Heart right ventricle (tissue), 16 donors: ENCODE data around the gene GRM2. TPM values are rescaled to one million over a fixed set of nuclear protein-coding genes. Genes with fewer than 3 reads are reported as not detected.
"Not testable (repeated sequence)": the region's sequence is repeated elsewhere in the genome, so short reads cannot be mapped to it uniquely, and the experiment has no call there.

Experiments
- ATAC-seq, 8 donors: fragments of 200-7000 bp; cut with Tn5 transposase; one replicate each; pipeline ENCODE4 v1.9.1; 2020; ENCODE audit warnings: mild to moderate bottlenecking in 8 of 8, moderate library complexity in 8 of 8, moderate number of reproducible peaks in 1 of 8
- DNase-seq, 2 donors: peaks; one replicate each; pipeline ENCODE4 v3.0.0-alpha.2; 2020
- H3K27ac ChIP-seq, 10 donors: fragments of 200-600 bp; sonication (generic) in 2 of 10; one replicate each; pipeline versions ENCODE4 v1.5.0 to v1.8.0; 2020 to 2022; ENCODE audit warnings: mild to moderate bottlenecking in 3 of 10
- H3K27me3 ChIP-seq, 7 donors: fragments of 200-600 bp; one replicate each; pipeline ENCODE4 v1.8.0; 2021 to 2022; ENCODE audit warnings: mild to moderate bottlenecking in 2 of 7
- H3K36me3 ChIP-seq, 9 donors: fragments of 200-600 bp; sonication (generic) in 1 of 9; one replicate each; pipeline versions ENCODE4 v1.5.0 to v1.8.0; 2020 to 2022; ENCODE audit warnings: mild to moderate bottlenecking in 2 of 9
- H3K4me1 ChIP-seq, 9 donors: fragments of 200-600 bp; sonication (generic) in 1 of 9; one replicate each; pipeline versions ENCODE4 v1.5.0 to v1.8.0; 2020 to 2022; ENCODE audit warnings: mild to moderate bottlenecking in 4 of 9
- H3K4me3 ChIP-seq, 10 donors: fragments of 200-600 bp; sonication (generic) in 2 of 10; one replicate each; pipeline versions ENCODE4 v1.5.0 to v1.8.0; 2020 to 2022; ENCODE audit warnings: mild to moderate bottlenecking in 7 of 10, moderate library complexity in 2 of 10
- H3K9me3 ChIP-seq, 11 donors: fragments of 200-600 bp in 10 of 11; sonication (generic) in 2 of 11; one replicate each; pipeline versions ENCODE4 v1.5.0 to v1.8.0; 2013 to 2022; ENCODE audit warnings: mild to moderate bottlenecking in 2 of 11, control low read depth in 1 of 11, moderate library complexity in 1 of 11
- WGBS, 2 donors: extraction: QIAGEN DNeasy Blood & Tissue Kit; methylation state at CpG; one replicate each; pipeline ENCODE4 v1.1.7; 2013; ENCODE audit warnings: inconsistent platforms in 1 of 2; 5-methylcytosine and 5-hydroxymethylcytosine counted together
- intact Hi-C, 10 donors: fragments of 100-400 bp; cut with DNase I; formaldehyde crosslinking; loops; one replicate each; pipeline versions ENCODE4 v1.11.1 to v1.14.2; 2022
- polyA plus RNA-seq, 2 donors: library from polyadenylated mRNA; stranded (reverse); fragments of 200-250 nt; gene quantifications; one replicate each; pipeline ENCODE4 v1.2.3, GENCODE V29; 2013
- total RNA-seq, 10 donors: library from RNA; stranded (reverse); fragmentation: NEBNext Ultra II Directional in 3 of 10; extraction: Animal tissue kit (Norgen Biotek cat#: 25700) in 3 of 10; gene quantifications; one replicate each; pipeline versions ENCODE4 v1.2.1 to v1.2.4, GENCODE V29; 2021 to 2023
- TF ChIP-seq, protein P1 (sequence below), 9 donors: fragments of 200-600 bp; sonication (generic) in 2 of 9; IDR thresholded peaks; one replicate each; pipeline versions ENCODE4 v1.5.0 to v1.8.0; 2021 to 2022; ENCODE audit warnings: antibody characterized with exemption in 9 of 9, mild to moderate bottlenecking in 5 of 9, moderate library complexity in 1 of 9
- donor health status: Arrhythmogenic right ventricular cardiomyopathy.
- donor health status: ischemic (EF 13 %, LVEDD 7.1; RV severe dilation, severe dysfunction).
- donor health status: healthy with polysubstance abuse.
- donor health status: DM: no; HTN: yes; CAD: no.
- donor health status: DM: no; HTN: no; CAD: no.
- donor health status: ischemic (EF 25% LVEDD 6.9; RV normal size, moderate dysfunction).
- donor health status: ischemic (EF 25% LVEDD 5.7; RV mildly dilated, moderate dysfunction).
- donor health status: healthy.
- donor health status: DM: yes; HTN: yes; CAD: no.
- donor health status: Ischemic cardiomyopathy.
- donor health status: ischemic (EF 35%, LVEDD 5.7; RV mildly dilated, moderate dysfunction).
- donor health status: nonischemic (EF 11% LVEDD 7.7; RV severe dilation, severe dysfunction).
- donor health status: DM: yes; HTN: yes; CAD: no.
- donor health status: PGD.
- donor health status: ischemic (EF 29% LVEDD 5.4; RV normal size, mild dysfunction).
- donor health status: nonischemic (EF 23%, LVEDD 6.1; RV moderate dilation, normal function).

GRM2 gene
- total and polyA plus RNA-seq, 12 donors = 0.04 to 0.66 (median 0.37) TPM; not detected in 1

DNA sequence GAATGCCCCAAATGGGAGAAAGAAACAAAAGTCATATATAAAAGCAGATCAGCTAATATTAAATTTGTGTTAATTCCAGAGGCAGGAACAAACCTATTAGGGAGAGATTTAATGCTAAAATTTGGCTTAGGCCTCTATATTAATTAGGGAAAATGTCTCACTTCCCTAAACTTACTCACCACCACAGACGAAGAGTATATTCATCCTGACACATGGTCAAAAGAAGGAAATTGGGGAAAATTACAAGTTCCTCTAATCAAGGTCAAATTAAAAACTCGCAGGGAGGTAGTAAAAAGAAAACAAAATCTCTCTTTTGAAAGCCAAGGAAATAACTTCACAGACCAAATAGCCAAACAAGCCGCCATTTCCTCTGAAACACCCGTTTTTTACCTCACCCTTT is 32.2 kb downstream of the GRM2 start:
- peak overlapping the region in 1 of 10 donors; percentile 48 for H3K27ac ChIP-seq
- peaks cover 0 to 29% (median 9%) of the 10 kb centered on the region in 7 donors for H3K27me3 ChIP-seq
- DNase-seq = no peak
- no peak overlapping the region for H3K4me3 ChIP-seq
- TF ChIP-seq, protein P1, sequence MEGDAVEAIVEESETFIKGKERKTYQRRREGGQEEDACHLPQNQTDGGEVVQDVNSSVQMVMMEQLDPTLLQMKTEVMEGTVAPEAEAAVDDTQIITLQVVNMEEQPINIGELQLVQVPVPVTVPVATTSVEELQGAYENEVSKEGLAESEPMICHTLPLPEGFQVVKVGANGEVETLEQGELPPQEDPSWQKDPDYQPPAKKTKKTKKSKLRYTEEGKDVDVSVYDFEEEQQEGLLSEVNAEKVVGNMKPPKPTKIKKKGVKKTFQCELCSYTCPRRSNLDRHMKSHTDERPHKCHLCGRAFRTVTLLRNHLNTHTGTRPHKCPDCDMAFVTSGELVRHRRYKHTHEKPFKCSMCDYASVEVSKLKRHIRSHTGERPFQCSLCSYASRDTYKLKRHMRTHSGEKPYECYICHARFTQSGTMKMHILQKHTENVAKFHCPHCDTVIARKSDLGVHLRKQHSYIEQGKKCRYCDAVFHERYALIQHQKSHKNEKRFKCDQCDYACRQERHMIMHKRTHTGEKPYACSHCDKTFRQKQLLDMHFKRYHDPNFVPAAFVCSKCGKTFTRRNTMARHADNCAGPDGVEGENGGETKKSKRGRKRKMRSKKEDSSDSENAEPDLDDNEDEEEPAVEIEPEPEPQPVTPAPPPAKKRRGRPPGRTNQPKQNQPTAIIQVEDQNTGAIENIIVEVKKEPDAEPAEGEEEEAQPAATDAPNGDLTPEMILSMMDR (IDR thresholded peaks at IDR 0.05) = no peak
- peaks cover 0 to 12% (median 0%) of the 10 kb centered on the region in 9 donors for H3K4me1 ChIP-seq
- H3K36me3 ChIP-seq = no peaks in the 10 kb centered on the region
- ATAC-seq = no peak
- intact Hi-C loops = no loop called here
- peaks cover 0 to 12% (median 0%) of the 10 kb centered on the region in 11 donors for H3K9me3 ChIP-seq
- 42 to 58% methylated on average over 4 of the region's 4 CpGs for WGBS, 2 donors

DNA sequence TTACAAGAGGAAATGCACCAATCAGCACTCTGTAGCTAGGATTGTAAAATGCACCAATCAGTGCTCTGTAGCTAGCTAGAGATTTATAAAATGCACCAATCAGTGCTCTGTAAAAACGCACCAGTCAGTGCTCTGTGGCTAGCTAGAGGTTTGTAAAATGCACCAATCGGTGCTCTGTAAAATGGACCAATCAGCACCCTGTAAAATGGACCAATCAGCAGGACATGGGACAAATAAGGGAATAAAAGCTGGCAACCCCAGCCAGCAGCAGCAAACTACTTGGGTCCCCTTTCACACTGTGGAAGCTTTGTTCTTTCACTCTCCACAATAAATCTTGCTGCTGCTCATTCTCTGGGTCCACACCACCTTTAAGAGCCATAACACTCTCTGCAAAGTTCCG is 35.5 kb downstream of the GRM2 start:
- intact Hi-C loops = not testable (repeated sequence)

DNA sequence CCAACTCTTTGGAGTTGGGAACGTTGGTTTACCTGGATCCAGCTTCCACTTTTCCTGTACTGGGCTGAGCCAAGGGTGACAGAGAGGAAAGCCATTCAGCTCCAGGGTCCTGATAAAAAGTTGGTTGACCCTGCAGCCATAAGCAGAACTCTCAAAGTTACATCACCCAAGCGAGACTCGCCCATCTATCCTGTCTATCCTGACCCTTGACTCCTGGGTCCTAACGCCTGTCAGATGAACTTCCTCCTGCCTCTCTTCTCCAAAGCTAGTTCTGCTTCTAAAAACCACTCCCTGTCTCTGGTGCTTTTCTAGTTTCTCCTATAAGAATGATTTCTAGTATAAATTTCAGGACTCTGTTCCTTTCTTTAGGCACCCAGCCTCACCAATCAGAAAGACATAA is 36.1 kb downstream of the GRM2 start:
- ATAC-seq, intact Hi-C loops, H3K36me3 ChIP-seq, H3K27ac ChIP-seq, H3K4me3 ChIP-seq, H3K27me3 ChIP-seq, DNase-seq: not testable (repeated sequence)
- 49 to 71% methylated on average over 4 of the region's 4 CpGs for WGBS, 2 donors
- peaks cover 0 to 12% (median 0%) of the 10 kb centered on the region in 9 donors for H3K4me1 ChIP-seq
- H3K9me3 ChIP-seq = peaks cover 0 to 15% (median 0%) of the 10 kb centered on the region in 11 donors

More for the DNA sequence above, 35.5 kb downstream of the GRM2 start:
- WGBS, 2 donors = 80 to 82% methylated on average over 3 of the region's 3 CpGs
- H3K36me3 ChIP-seq, DNase-seq, ATAC-seq, H3K27ac ChIP-seq, H3K27me3 ChIP-seq, H3K4me3 ChIP-seq: not testable (repeated sequence)
- Histone ChIP-seq H3K9me3 (peaks cover 0 to 12% (median 0%) of the 10 kb centered on the region in 11 donors), H3K4me1 (peaks cover 0 to 12% (median 0%) of the 10 kb centered on the region in 9 donors)

DNA sequence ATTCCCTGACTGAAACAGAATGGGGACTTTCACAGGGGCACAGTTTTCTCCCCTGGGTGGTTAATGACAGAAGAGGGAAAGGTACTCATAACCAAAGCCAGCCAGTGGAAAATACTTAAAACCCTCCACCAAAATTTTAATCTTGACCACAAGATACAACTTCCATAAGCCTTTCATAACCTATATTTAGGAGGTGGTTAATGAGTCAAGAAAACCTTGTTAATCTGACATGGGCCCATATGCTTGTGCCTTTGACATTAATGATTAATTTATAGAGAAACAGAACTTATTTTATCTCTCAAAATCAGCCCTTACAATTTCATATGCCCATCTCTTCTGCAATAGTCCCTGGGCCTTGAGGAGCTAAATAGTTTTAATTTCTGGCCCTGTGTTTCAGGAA is 41.0 kb downstream of the GRM2 start:
- Histone ChIP-seq H3K9me3 (peaks cover 0 to 11% (median 0%) of the 10 kb centered on the region in 11 donors), H3K27ac (no peak overlapping the region), H3K27me3 (no peaks in the 10 kb centered on the region), H3K4me1 (no peaks in the 10 kb centered on the region), H3K36me3 (no peaks in the 10 kb centered on the region), H3K4me3 (no peak overlapping the region)
- intact Hi-C loops = no loop called here
- TF ChIP-seq, protein P1 (IDR thresholded peaks at IDR 0.05) = no peak
- ATAC-seq = no peak
- DNase-seq = no peak

DNA sequence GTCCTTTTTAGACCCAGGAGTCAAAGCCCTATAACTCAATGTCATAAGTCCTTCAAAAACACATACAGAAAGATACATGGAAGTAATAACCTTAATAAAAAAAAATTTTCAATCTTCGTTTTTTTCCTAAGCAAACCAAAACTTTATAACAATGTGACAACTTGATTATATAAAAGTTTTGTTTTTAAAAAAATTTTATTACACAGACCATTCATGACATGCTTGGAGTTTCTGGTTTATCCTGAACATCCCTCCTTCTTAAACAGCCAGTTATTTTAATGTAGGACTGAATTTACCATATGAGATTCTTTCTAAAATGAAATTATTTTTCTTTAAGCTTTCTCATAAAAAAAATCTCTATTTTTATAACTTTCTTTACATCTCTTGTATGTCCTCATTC is 41.5 kb downstream of the GRM2 start:
- Histone ChIP-seq H3K27ac (no peak overlapping the region), H3K9me3 (peaks cover 0 to 9% (median 0%) of the 10 kb centered on the region in 11 donors), H3K36me3 (no peaks in the 10 kb centered on the region), H3K4me3 (no peak overlapping the region), H3K4me1 (no peaks in the 10 kb centered on the region), H3K27me3 (no peaks in the 10 kb centered on the region)
- intact Hi-C loops = no loop called here
- 32 to 39% methylated on average over 1 of the region's 1 CpG for WGBS, 2 donors
- DNase-seq = no peak
- ATAC-seq = no peak
- TF ChIP-seq, protein P1 (IDR thresholded peaks at IDR 0.05) = no peak
